Osteoblast (primary cell): ENCODE measurements around the gene VOPP1. TPM values are rescaled to one million over a fixed set of nuclear protein-coding genes. Genes with fewer than 3 reads are reported as not detected.

Experiments used
- DNase-seq: peaks from one replicate; pipeline ENCODE4 v3.0.0; 2011; ENCODE audit warnings: low spot score, mixed read lengths; ENCODE audit not compliant: insufficient read length; ENCODE audit errors: missing footprints
- H2AFZ ChIP-seq: 2 replicates; pipeline ENCODE4 v1.6.0; 2011; ENCODE audit warnings: mild to moderate bottlenecking, low read length
- H3K27ac ChIP-seq: 2 replicates; pipeline ENCODE4 v1.5.1; 2011; ENCODE audit warnings: mild to moderate bottlenecking, low read depth, low read length, moderate library complexity
- H3K27me3 ChIP-seq: 2 replicates; pipeline ENCODE4 v1.6.0; 2012; ENCODE audit warnings: mild to moderate bottlenecking, control low read depth, inconsistent platforms, low read length, moderate library complexity; ENCODE audit not compliant: insufficient read depth
- H3K36me3 ChIP-seq: 2 replicates; pipeline ENCODE4 v1.5.1; 2011; ENCODE audit warnings: mild to moderate bottlenecking, low read length, control low read depth, moderate library complexity; ENCODE audit not compliant: insufficient read depth
- H3K4me1 ChIP-seq: 2 replicates; pipeline ENCODE4 v1.5.1; 2011; ENCODE audit warnings: mild to moderate bottlenecking, low read length, control low read depth, moderate library complexity; ENCODE audit not compliant: insufficient read depth
- H3K4me2 ChIP-seq: 2 replicates; pipeline ENCODE4 v1.6.0; 2011; ENCODE audit warnings: mild to moderate bottlenecking, low read length; ENCODE audit not compliant: insufficient read depth
- H3K4me3 ChIP-seq: fragments of 200-600 bp; sonication (generic); 3 replicates; pipeline ENCODE4 v1.5.1; 2012; ENCODE audit warnings: mild to moderate bottlenecking, low read length, inconsistent platforms; ENCODE audit not compliant: insufficient read depth
- H3K79me2 ChIP-seq: 2 replicates; pipeline ENCODE4 v1.6.0; 2012; ENCODE audit warnings: mild to moderate bottlenecking, low read length, control low read depth, inconsistent platforms; ENCODE audit not compliant: insufficient read depth
- H3K9me3 ChIP-seq: 2 replicates; pipeline ENCODE4 v1.5.1; 2011; ENCODE audit warnings: low read depth, low read length, control low read depth
- H4K20me1 ChIP-seq: 2 replicates; pipeline ENCODE4 v1.6.0; 2012; ENCODE audit warnings: mild to moderate bottlenecking, low read length, control low read depth; ENCODE audit not compliant: insufficient read depth
- total RNA-seq: library from RNA; depleted of rRNA; stranded (reverse); fragments of >200 nt; gene quantifications from 2 replicates; pipeline ENCODE4 v1.2.3, GENCODE V29; 2012
- TF ChIP-seq, protein P1 (sequence below): IDR thresholded peaks from 2 replicates; pipeline ENCODE4 v1.5.1; 2011; ENCODE audit warnings: mild to moderate bottlenecking, low read depth, low read length, moderate library complexity; ENCODE audit errors: extremely low read depth

Gene VOPP1
- total RNA-seq, 1 donor, result 74.6 TPM

DNA sequence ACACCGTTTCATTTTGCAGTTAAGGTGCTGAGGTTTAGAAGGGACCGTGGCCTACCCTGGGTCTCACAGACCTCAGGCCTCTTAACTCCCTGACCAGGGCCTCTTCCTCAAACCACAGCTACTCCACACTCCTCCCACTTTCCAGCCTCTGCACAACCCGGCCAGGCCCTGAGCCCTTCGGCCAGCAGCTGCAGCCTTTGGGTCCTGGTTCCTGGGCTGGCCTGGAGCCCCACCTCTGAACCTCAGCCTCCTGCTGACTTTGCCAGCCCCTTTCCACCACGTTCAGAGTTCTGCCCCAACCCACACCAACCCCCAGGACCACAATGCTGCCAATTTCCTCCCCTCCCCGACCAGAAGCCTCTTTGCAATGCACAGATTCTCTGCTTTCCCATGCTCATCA, 84.1 kb downstream of the VOPP1 start:
- TF ChIP-seq, protein P1, sequence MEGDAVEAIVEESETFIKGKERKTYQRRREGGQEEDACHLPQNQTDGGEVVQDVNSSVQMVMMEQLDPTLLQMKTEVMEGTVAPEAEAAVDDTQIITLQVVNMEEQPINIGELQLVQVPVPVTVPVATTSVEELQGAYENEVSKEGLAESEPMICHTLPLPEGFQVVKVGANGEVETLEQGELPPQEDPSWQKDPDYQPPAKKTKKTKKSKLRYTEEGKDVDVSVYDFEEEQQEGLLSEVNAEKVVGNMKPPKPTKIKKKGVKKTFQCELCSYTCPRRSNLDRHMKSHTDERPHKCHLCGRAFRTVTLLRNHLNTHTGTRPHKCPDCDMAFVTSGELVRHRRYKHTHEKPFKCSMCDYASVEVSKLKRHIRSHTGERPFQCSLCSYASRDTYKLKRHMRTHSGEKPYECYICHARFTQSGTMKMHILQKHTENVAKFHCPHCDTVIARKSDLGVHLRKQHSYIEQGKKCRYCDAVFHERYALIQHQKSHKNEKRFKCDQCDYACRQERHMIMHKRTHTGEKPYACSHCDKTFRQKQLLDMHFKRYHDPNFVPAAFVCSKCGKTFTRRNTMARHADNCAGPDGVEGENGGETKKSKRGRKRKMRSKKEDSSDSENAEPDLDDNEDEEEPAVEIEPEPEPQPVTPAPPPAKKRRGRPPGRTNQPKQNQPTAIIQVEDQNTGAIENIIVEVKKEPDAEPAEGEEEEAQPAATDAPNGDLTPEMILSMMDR, result no peak
- Histone ChIP-seq H3K27me3 (no peaks in the 10 kb centered on the region), H3K9me3 (no peaks in the 10 kb centered on the region)

DNA sequence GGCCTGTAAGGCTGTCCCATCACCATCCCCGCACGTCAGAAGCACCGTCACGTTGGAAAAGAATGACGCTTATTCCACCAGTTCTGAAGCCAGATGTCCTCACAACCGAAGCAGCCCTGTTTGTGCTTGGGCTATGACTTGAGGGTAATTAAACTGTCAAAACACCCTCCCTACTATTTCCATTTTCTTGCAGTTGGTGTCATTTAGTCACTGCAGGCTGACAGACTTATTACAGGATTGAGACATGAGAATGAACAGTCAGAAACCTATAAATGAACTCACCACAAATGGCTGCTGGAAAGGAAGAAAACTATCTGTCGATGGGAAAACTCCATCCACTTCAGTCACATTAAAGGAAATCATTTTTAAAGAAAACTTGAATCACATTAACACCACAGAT, 85.3 kb downstream of the VOPP1 start:
- DNase-seq, result peak; percentile 53
- no peaks in the 10 kb centered on the region for H3K79me2 ChIP-seq
- H3K9me3 ChIP-seq, result no peaks in the 10 kb centered on the region
- H3K4me2 ChIP-seq, result no peak overlapping the region
- peaks cover 15% of the 10 kb centered on the region for H3K36me3 ChIP-seq
- no peak overlapping the region for H3K4me3 ChIP-seq
- no peaks in the 10 kb centered on the region for H3K27me3 ChIP-seq
- TF ChIP-seq, protein P1, result no peak
- peaks cover 7% of the 10 kb centered on the region for H4K20me1 ChIP-seq
- H3K4me1 ChIP-seq, result no peaks in the 10 kb centered on the region
- H3K27ac ChIP-seq, result no peak overlapping the region
- no peak overlapping the region for H2AFZ ChIP-seq

More for the DNA sequence above, 84.1 kb downstream of the VOPP1 start:
- Histone ChIP-seq H3K4me3 (no peak overlapping the region), H3K4me2 (no peak overlapping the region), H3K36me3 (peaks cover 26% of the 10 kb centered on the region), H3K79me2 (no peaks in the 10 kb centered on the region), H3K4me1 (peaks cover 1% of the 10 kb centered on the region), H3K27ac (no peak overlapping the region), H2AFZ (no peak overlapping the region), H4K20me1 (peaks cover 6% of the 10 kb centered on the region)
- DNase-seq, result no peak

DNA sequence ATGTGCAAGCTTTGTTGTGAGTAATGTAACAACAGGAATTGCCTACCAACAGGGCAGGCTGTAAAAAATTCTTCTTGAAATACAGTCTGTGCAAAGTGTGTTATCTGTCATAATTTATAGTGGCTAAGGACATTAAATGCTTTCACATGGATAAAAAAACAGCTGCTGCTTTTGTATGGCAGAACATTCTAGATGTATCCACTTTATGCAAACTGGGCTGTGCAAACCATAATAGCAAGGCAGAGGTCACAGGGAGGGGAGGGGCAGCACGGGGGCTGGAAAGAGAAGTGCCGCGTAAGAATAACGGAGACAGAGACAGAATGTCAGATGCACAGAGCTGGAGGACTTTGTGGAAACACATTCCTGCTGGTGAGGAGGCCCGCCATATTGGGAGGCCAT, 86.1 kb downstream of the VOPP1 start:
- Histone ChIP-seq H3K4me2 (no peak overlapping the region), H2AFZ (no peak overlapping the region), H3K27ac (no peak overlapping the region), H3K36me3 (peaks cover 7% of the 10 kb centered on the region), H4K20me1 (peaks cover 7% of the 10 kb centered on the region), H3K4me3 (no peak overlapping the region), H3K27me3 (no peaks in the 10 kb centered on the region), H3K4me1 (no peaks in the 10 kb centered on the region), H3K79me2 (no peaks in the 10 kb centered on the region), H3K9me3 (no peaks in the 10 kb centered on the region)
- TF ChIP-seq, protein P1, result no peak
- no peak for DNase-seq

DNA sequence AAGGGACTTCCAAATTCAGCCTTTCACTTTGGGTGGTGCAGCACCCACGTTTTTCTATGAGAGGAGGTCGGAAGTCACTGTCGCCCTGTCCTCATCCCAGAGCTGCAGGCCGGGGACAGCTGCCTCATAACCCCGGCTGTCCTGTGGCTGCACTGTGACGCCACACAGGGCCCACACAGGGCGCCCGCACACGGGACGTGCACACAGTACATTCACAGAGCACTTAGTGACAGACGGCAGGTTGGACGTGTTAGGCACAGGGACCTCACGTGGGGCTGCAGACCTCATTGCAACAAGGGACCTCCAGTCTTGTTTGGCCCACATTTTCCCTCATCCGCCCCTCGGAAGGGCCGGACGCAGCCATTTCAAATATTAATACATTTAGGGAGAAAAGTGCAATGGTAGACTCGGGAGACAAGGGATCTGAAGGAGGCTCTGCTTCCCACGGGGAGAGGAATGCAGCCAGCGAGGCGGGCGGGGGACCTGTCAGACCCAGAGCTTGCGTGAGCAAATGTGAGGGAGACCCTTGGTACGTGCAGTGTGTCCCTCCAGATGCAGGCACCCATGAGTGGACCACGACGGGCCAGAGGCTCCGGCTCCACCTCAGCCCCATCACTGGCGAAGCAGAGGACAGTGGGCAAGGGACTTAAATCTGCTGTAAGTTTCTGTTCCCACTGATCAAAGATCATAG, 86.7 kb downstream of the VOPP1 start:
- no peak overlapping the region for H3K27ac ChIP-seq
- H3K36me3 ChIP-seq, result peaks cover 7% of the 10 kb centered on the region
- no peaks in the 10 kb centered on the region for H3K27me3 ChIP-seq
- no peaks in the 10 kb centered on the region for H3K79me2 ChIP-seq
- H3K4me2 ChIP-seq, result no peak overlapping the region
- TF ChIP-seq, protein P1, result no peak
- no peaks in the 10 kb centered on the region for H3K4me1 ChIP-seq
- no peak for DNase-seq
- peaks cover 7% of the 10 kb centered on the region for H4K20me1 ChIP-seq
- no peak overlapping the region for H2AFZ ChIP-seq
- H3K4me3 ChIP-seq, result no peak overlapping the region
- H3K9me3 ChIP-seq, result no peaks in the 10 kb centered on the region
